GM15510 (cell line): ENCODE data around the gene MRPL11.
A peak's percentile ranks its signal among the peaks of the same experiment; 100 is the strongest.

Experiments
- POLR2A ChIP-seq: IDR thresholded peaks from 3 replicates; pipeline ENCODE4 v1.6.1; 2011; ENCODE audit warnings: borderline replicate concordance; ENCODE audit not compliant: insufficient read length; ENCODE audit errors: extremely low read depth

MRPL11 gene

DNA sequence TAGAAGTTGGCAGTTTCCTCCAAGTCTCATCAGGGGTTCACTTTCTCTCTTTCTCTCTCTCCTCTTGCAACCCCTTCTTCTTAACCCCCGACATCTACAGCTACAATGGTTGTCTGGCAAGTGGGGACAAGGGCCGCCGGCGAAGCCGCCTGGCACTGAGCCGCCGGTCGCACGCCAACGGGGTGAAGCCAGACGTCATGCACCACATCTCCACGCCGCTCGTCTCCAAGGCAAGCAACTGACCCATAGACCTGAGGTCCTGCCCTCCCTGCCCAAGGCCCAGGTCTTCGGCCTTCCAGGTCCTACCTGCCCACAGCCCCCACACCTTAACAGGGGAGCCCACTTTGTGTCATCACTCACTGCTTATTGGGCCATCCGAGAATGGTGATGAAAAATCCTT lies 32.5 kb upstream of the MRPL11 start:
- no peak for TF ChIP-seq POLR2A

DNA sequence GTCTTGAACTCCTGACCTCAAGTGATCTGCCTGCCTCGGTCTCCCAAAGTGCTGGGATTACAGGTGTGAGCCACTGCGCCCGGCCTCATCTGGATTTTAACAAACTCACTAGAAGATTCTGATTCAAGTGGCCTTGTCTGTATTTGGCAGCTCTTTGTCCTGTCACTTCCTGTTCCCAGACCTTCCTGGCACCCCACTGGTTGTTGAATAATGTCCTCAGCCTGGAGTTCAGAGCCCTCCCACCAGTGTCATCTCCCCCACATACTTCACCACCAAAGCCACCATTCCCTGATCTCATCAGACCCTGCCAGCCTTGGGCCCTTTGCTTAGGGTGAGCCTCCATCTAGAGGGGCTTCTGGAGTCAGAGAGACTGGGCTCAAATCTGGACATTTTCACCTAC lies 31.4 kb upstream of the MRPL11 start:
- no peak for TF ChIP-seq POLR2A

DNA sequence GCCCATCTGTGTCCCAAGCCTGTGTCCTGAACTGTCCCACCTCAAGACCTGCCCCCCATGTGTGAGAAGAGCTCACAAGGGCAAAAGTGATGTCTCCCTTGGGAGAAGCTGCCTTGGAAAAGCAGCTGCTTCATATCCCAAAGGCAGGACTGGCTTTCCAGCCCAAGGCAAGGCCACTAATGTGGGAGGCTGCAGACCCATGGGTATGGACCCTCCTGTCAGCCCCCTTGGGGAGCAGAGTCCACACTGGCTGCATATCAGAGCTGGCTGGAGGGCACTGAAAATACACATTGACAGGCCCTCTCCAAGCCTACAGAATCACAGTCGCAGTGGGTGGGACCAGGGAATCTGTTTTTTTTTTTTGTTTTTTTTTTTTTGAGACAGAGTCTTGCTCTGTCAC lies 30.8 kb upstream of the MRPL11 start:
- TF ChIP-seq POLR2A: no peak

DNA sequence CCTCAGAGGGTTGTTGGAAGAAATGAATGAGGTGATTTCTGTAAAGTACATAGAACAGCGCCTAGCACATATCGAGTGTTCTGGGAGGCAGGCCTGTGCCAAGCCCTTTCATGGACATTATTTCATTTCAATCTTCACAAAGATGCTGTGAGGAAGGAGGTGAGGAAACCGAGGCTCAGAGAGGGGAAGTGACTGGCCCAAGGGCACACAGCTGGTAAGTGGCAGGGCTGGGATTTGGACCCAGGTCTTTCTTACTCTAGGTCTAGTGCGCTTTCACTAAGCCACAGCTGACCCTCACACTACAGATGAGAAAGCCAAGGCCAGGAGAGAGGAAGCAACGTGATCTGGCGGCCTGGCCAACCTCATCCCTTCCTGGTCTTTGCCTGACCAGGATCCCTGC lies 30.0 kb upstream of the MRPL11 start:
- no peak for TF ChIP-seq POLR2A

DNA sequence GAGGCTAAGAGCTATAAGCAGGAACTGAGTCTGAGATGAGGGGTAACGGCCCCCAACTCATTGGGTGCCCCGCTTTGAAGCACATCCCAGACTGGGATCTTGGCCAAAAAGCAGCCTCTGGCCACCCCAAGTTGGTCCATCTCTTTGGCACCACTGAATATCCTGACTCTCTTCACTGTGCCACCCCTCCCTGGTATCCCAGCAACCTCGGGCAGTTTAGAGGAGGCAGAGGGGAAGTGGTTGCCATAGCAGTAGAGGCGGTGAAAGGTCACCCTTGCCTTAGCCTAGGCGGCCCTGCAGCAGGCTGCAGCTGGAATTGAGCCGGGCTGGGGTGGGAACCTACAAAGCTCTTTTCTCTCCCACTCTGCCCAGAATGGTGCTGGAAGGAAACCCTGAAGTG lies 29.1 kb upstream of the MRPL11 start:
- TF ChIP-seq POLR2A: no peak

DNA sequence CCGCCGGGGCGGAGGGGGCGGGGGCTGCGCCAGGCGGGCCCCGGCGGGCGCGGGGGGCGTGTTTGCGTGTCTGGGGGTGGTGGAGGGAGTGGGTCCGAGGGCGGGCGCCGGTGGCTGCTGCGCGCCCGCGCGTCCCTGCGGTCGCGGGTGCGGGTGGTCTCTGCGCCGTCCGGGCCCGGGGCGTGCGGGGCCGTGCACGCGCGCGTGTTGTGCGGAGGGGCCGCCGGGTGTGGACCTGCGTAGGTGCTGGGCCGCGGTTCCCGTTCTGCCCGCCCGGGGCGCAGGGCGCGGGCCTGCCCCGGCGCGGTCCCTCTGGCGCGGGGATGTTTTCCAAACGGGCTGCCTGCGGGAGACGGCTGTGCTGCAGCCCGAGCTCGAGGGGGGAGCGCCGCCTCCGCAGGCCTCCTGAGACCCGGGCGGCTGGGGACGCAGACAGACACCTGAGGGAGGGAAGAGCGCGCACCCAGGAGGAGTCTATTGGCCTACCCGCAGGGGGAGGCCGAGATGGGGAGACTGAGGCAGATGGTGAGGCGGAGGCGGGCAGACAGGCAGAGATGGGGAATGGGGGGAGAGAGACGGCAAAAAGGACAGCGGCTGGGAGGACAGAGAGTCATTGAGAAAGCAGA lies 28.5 kb upstream of the MRPL11 start:
- no peak for TF ChIP-seq POLR2A

DNA sequence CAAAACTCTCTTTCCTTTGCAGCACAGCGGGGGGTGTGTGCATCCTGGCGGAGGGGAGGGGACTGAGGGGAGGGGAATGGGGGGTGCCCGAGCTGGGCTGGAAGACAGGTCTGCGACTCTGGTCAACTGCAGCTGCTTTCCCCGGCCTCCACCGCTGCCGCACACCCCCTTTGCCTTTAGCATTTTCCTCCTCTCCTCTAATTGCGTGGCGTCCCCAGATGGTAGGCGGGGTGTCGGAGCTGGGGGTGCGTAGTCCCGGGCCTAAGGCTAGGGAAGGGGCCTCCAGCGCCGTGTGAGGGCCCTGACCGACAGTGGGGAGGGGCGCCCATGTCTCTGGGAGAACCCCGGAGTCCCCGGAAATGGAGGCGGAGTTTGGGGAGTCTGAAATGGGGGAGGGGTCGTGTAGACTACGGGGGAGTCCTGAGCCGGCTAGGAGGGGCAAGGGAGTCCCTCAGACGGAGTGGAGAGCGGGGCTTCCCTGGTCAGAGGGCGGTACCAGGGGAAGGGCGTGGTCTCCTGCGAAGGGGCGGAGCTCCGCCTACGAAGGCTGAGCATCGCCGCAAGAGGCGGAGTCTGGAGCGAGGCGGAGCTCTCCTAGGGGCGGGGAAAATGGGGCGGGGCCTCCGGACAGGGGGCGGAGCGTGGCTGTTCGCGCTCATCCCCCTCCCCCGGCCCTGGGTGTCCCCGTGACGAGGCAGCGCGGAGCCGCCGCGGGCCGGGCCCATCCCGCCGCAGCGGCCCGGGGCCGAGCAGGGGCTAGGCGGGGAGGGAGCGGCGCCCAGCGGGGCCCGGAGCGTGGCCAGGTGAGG lies 27.8 kb upstream of the MRPL11 start, which contains the start of gene PELI3:
Gene PELI3 (plus strand): TSS at position 681 of the 809 bp plus-strand sequence. CDS start 1,224 bp downstream, outside the sequence.
- TF ChIP-seq POLR2A: peak; percentile 34

DNA sequence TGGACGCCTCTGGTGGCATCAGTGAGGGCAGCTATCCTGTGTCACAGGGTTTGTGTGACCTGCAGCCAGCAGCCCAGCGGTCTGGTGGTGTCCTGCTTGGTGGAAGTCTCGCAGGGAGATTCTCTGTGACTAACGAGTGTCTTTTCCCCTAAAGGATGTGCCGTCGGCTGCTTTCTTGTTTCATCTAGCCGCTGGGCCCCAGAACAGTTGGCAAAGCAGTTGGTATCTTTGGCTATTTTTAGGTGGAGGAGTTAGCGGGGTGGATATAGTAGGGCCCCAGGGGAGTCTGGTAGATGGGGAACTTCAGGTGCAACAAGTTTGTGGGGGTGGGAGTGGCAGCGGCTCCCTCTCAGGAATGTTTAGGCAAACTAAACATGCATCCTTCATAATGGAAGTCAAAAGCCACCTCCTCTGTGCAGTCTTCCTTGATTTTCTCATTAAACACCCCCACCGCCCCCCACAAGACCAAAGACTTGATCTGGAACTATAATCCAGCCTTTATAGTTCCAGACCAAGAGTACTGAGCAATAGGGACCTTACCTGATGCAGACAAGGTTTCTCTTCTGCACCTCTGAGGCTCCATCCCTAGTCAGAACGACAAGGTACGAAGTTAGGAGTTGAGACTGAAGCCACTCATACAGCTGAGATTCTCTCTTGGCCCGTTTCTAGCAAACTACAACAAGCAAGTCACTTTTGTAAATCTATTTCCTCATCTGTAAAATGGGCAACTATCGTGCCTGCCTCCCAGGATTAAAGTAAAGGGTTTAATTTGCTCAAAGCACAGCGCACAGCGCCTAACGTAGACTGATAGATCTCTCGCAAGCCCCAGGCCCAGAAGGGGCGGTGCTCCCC lies 27.0 kb upstream of the MRPL11 start:
- no peak for TF ChIP-seq POLR2A

DNA sequence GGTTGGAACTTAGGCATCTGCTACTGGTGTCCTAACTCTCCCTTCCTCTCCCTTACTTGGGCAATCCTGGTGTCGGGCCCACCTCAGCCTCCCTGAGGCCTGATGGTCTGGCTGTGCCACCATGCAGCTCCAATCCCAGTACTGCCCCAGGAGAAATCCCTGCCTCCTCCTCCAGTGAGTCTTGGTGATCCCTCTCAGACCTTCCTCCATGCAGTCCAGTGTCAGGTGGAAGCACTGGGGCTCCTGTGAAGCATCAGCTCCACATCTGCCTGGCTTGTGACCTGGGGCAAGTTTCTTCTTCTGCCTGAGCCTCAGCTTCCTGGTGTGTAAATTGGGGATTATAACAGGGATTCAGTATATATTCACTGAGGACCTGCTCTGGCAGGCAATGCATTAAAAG lies 26.3 kb upstream of the MRPL11 start:
- no peak for TF ChIP-seq POLR2A

DNA sequence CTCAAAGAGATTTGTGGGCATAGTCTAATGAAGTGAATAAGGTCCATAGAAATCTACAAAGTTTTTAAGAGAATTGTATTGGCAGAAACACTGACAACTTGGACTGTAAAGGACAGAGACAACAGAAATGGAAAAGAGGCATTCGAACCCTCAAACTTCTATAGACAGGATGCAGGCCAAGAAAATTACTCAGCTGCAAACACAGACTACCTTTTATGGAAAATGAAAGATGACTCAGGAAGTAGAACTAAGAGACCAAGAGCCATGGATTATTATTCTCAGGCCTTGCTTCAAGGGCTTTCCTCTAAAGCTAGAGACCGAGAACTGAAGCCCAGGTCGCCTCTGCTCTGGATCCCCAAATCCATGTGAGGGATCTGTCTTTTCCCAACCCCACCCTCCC lies 24.3 kb upstream of the MRPL11 start:
- no peak for TF ChIP-seq POLR2A

DNA sequence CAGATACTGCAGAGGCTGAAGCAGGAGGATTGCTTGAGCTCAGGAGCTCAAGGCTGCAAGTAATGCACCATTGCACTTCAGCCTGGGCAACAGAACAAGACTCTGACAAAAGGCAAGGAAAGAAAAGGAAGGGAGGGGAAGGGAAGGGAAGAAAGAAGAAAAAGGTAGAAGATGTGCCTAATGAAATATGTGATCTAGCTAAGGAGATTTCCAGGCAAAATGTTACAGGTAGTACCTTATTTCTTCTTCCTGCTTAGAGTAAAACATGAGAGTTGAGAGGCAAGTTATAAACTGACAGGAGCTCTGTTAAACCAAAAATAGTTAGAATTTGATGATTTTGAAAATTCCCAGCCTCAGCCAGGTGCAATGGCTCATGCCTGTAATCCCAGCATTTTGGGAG lies 23.4 kb upstream of the MRPL11 start:
- TF ChIP-seq POLR2A: no peak

DNA sequence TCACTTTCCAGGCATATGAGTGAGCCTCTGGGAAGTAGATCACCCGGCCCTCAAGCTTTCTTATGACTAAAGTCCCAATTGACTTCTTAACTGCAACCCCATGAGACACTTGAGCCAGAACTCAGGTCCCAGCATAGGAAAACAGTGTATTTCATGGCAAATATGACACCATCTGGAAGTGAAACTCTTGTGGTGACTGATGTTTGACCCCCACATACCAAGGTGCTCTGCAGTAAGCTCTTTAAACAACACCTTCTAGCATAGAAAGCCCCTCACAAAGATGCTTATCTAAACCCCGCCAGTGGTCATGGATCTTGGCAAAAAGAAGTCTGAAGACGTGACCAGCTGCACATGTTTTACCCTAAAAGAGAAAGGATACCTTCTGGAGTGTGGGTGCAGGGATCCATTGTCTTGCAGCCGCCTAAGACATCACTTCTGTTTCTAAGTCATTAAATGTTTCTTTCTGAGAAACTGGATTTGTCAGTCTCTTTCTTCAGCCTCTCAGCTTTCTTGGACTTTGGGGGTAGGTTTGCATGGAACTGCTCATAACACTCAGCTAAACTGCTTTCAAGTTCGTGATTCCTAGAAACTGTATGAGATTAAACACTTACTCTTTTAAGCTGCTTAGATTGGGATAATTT lies 20.6 kb upstream of the MRPL11 start:
- no peak for TF ChIP-seq POLR2A

DNA sequence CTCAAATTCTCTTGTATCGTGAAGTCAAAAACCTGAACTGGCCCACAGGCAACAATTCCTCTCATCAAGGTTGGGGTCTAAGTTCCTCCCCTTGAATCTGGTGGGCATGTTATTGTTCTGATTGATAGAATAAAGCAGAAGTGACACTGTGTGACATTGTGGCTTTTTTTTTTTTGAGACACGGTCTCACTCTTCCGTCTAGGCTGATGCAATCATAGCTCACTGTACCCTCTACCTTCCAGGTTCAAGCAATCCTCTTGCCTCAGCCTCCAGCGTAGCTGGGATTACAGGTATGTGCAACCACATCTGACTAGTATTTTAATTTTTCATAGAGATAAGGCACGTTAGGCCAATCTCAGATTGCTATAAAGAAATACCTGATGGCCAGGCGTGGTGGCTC lies 19.2 kb upstream of the MRPL11 start:
- TF ChIP-seq POLR2A: no peak

DNA sequence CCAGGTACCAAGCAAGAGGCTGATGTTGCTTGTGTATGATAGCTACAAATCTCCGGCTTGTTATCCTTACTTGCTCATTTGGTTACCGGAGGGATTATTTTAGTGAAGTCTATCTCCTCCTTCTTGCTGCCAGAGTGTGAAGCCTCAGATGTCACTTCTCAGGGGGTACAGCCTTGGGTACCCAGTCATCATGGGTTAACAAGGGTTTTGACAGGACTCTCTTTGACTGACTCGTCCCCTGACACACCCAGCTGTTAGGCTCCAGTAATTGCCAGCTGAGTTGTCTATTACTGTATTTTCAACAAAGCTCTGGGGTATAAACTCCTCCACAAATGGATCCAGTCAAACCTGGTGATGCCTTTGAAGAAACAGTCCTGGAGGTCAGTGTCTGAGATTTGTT lies 16.2 kb upstream of the MRPL11 start:
- no peak for TF ChIP-seq POLR2A

DNA sequence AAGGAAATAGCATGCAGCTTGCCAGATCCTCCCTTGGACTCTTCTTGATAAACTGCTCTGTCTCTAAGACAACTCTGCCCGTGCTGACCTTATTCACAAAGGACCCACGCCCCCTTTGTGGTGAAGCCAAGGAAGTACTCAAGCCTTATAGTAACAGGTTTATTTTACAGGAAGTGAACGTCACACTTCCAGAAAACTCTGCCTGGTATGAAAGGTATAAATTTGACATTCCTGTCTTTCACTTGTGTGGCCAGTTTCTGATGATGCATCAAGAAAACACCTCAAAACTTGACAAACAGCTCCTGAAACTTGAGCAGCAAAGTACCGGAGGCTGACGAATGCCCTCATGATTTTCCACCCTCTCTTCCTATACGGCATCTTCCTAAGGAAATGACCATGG lies 15.6 kb upstream of the MRPL11 start:
- TF ChIP-seq POLR2A: no peak

DNA sequence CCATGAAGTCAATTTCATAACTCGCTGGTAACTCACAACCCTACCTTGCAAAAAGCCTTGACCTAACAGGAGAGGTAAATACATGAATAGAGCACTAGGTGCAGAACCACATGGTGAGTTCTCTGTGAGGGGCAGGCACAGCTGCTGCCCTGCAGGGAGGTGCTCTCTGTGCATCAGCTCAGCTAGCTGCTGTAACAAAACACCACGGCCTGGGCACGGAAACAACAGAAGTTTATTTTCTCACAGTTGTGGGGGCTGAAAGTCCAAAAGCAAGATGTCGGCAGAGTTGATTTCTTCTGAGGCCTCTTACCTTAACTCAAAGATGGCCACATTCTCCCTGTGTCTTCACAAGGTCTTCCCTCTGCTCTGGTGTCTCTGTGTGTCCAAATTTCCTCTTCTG lies 13.0 kb upstream of the MRPL11 start:
- TF ChIP-seq POLR2A: no peak

DNA sequence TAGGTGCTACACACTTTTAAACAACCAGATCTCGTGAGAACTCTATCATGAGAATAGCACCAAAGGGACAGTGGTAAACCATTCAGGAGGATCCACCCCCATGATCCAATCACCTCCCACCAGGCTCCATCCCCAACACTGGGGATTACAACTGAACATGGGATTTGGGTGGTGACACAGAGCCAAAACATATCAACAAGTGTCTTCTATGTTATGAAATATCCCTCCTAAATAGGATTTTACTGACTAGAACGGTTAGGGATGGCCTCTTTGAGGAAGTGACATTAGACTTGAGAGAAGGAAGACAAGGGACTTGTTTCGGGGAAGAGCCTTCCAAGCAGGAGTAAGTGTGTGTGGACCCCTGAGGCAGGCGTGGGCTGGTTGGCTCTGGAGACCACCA lies 11.9 kb upstream of the MRPL11 start:
- no peak for TF ChIP-seq POLR2A
